ENCODE data around the gene PACS2.

Gene PACS2

DNA sequence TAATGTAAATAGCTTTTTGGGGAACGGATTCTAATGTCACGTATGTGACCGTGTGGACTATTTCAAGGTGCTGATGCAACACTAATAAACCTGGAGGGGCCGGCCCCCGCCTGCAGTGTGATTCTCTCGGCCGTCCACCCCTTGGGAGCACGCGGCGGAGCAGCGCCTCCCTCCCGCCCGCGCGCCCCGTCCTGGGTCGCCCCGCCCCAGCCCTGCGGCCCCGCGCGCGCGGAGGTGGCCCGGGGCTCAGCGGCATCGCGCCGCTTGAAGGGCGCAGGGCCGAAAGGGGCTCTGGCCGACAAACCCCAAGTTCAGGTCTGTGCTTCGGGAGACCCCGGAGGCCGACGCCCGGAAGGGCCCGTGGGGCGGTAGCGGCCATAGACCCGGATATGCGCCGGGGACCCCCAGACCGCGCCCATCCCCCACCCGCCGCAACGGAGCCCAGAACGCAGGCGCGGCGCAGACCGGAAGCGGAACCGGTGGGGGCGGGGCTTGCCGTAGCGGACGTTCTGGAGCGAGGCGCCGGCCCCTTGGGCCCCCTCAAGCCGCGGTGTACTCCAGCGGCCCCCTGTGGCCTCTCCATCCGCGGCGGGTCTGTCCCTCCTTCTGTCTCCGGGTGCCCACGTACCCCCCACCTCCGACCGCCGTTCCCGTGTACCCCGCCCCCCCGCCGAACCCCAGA is 83.6 kb downstream of the PACS2 start, which contains the start of gene TEX22:
Gene TEX22, plus strand, starts transcription at position 495 of the 682 bp plus-strand sequence. CDS start 803 bp downstream, outside the sequence.
- ChIA-PET CTCF (interaction anchor here (0.8 to 1.7 kb wide), 6 partner anchors 13 to 92 kb away, joined by 3 to 8 read pairs (median 3); no protein-coding TSS in a partner anchor), POLR2A (interaction anchor here (2.0 kb wide), 1 partner anchor 13 kb away, joined by 8 read pairs; no protein-coding TSS in a partner anchor)
- no peak for DNase-seq (ENCODE audit: low read depth, low spot score)
- H3K4me3 ChIP-seq (ENCODE audit: low read depth, low read length): peak within 1 kb of the TSS; percentile 79
- TF ChIP-seq, protein P1, sequence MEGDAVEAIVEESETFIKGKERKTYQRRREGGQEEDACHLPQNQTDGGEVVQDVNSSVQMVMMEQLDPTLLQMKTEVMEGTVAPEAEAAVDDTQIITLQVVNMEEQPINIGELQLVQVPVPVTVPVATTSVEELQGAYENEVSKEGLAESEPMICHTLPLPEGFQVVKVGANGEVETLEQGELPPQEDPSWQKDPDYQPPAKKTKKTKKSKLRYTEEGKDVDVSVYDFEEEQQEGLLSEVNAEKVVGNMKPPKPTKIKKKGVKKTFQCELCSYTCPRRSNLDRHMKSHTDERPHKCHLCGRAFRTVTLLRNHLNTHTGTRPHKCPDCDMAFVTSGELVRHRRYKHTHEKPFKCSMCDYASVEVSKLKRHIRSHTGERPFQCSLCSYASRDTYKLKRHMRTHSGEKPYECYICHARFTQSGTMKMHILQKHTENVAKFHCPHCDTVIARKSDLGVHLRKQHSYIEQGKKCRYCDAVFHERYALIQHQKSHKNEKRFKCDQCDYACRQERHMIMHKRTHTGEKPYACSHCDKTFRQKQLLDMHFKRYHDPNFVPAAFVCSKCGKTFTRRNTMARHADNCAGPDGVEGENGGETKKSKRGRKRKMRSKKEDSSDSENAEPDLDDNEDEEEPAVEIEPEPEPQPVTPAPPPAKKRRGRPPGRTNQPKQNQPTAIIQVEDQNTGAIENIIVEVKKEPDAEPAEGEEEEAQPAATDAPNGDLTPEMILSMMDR (IDR thresholded peaks at IDR 0.05; ENCODE audit: insufficient read depth, low read length, missing control alignments): peak; percentile 24

DNA sequence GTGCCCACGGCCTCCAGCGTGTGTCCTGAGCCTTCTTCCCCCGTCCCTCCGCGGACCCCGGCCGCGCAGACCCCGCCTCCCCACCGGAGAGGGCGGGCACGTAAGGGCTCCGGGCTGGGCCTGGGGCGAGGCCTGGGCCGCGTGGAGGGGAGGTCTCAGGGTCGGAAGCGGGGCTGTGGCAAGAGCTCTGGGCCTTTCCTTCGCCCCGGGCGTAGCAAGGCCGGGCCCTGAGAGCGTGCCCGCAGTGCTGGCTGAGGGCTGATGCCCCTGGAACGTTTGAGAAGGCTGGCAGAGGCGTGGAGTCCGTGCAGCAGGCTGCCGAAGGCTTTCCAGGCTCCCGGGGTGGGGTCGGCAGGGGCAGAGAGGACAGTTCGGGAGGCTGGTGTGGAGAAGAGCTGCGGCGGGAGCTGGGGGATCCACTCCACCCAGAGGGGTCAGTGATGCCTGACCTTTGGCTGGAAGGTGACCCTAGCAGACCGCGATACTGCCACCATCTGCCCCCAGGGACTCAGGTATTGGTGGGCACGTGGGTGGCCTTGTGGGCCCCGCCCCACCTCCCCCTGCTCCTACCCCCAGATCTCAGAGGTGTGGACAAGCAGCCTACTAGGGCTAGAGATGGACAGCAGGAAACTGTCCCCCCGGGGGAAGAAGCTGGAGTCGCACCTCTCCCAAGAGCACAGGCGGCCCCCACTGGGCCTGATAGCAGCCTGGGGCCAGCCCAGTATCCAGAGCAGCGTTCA is 84.3 kb downstream of the PACS2 start:
- no peak for DNase-seq (ENCODE audit: low read depth, low spot score)
- CTCF ChIA-PET: interaction anchor here (0.7 to 1.7 kb wide), 6 partner anchors 10 to 91 kb away, joined by 3 to 8 read pairs (median 3); no protein-coding TSS in a partner anchor

DNA sequence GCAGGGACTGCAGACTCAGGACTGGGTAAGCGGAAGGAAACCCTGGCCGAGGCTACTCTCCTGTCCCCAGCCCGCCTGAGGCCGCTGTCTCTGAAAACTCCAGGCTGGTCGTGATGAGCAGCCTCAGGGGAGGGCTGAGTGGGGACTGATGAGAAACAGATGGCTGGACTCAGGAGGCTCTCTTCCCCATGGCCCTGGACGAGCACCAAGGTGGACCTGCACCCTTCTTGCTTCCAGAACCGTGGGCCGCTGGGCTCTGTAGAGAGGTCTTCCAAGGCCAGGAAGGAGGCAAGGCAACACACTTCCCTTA is 84.9 kb downstream of the PACS2 start:
- TF ChIP-seq, protein P1 (IDR thresholded peaks at IDR 0.05; ENCODE audit: insufficient read depth, low read length, missing control alignments): no peak
- CTCF ChIA-PET: interaction anchor here (0.7 to 1.7 kb wide), 7 partner anchors 10 to 91 kb away, joined by 3 to 8 read pairs (median 3); no protein-coding TSS in a partner anchor
- H3K4me3 ChIP-seq (ENCODE audit: low read depth, low read length): peak overlapping the region; percentile 79
- POLR2A ChIA-PET: interaction anchor here (2.0 kb wide), 1 partner anchor 12 kb away, joined by 8 read pairs; no protein-coding TSS in a partner anchor
- no peak for DNase-seq (ENCODE audit: low read depth, low spot score)

More for the DNA sequence above, 84.3 kb downstream of the PACS2 start:
- TF ChIP-seq, protein P1 (IDR thresholded peaks at IDR 0.05; ENCODE audit: insufficient read depth, low read length, missing control alignments): no peak
- H3K4me3 ChIP-seq (ENCODE audit: low read depth, low read length): peak overlapping the region; percentile 79
- POLR2A ChIA-PET: interaction anchor here (2.0 kb wide), 1 partner anchor 12 kb away, joined by 8 read pairs; no protein-coding TSS in a partner anchor

DNA sequence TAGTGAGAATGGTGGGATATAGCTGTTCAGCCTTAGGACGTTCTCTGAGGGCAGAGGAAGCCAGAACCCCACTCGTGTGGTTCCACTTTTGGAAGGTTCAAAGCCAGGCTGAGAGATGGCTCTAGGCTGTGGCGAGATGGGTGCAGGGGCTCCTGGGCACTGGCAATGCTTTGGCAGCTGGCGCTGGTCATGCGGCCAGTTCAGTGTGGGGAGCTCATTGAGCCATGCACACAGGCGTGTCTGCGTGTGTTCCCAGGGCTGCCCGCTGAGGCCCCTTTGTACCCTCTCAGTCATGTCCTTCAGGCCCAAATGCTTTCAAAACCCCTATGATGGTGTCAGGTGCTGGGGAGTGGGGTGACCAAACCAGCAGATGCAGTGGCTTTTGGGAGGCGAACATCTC is 85.5 kb downstream of the PACS2 start:
- CTCF ChIA-PET: interaction anchor here (0.8 to 1.7 kb wide), 3 partner anchors 16 to 81 kb away, joined by 3 to 8 read pairs (median 3); no protein-coding TSS in a partner anchor
- H3K4me3 ChIP-seq (ENCODE audit: low read depth, low read length): 0 out of 2 replicates have a peak overlapping the region, but pooled peaks have one; percentile 79
- POLR2A ChIA-PET: interaction anchor here (0.6 to 2.0 kb wide), 2 partner anchors 11 to 35 kb away, joined by 3 to 8 read pairs; no protein-coding TSS in a partner anchor

DNA sequence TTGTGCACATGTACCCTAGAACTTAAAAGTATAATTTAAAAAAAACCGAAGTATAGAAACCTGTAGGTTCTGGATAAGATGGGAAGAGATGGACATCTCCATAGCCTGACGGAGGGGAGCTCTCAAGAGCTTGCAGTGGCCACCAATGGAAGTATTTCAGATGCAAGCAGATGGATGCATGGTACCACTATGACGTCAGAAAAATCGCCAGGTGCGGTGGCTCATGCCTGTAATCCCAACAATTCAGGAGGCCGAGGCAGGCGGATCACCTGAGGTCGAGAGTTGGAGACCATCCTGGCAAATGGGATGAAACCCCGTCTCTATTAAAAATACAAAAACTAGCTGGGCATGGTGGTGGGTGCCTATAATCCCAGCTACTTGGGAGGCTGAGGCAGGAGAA is 87.2 kb downstream of the PACS2 start:
- ChIA-PET CTCF (interaction anchor here (1.6 kb wide), 1 partner anchor 31 kb away, joined by 6 read pairs; no protein-coding TSS in a partner anchor), POLR2A (no interaction called here)
- TF ChIP-seq, protein P1 (IDR thresholded peaks at IDR 0.05; ENCODE audit: insufficient read depth, low read length, missing control alignments): no peak
- DNase-seq (ENCODE audit: low read depth, low spot score): no peak
- H3K4me3 ChIP-seq (ENCODE audit: low read depth, low read length): no peak overlapping the region

More for the DNA sequence above, 85.5 kb downstream of the PACS2 start:
- no peak for DNase-seq (ENCODE audit: low read depth, low spot score)
- TF ChIP-seq, protein P1 (IDR thresholded peaks at IDR 0.05; ENCODE audit: insufficient read depth, low read length, missing control alignments): no peak
